GM12892 (cell line): ENCODE measurements around the gene OTOS.

Experiments
- POLR2A ChIP-seq: IDR thresholded peaks from 2 replicates; pipeline ENCODE4 v1.6.1; 2011; ENCODE audit warnings: low read depth, low read length, control low read depth
- POLR2AphosphoS5 ChIP-seq: IDR thresholded peaks from 2 replicates; pipeline ENCODE4 v1.6.1; 2011; ENCODE audit warnings: low read depth, low read length, control low read depth

DNA sequence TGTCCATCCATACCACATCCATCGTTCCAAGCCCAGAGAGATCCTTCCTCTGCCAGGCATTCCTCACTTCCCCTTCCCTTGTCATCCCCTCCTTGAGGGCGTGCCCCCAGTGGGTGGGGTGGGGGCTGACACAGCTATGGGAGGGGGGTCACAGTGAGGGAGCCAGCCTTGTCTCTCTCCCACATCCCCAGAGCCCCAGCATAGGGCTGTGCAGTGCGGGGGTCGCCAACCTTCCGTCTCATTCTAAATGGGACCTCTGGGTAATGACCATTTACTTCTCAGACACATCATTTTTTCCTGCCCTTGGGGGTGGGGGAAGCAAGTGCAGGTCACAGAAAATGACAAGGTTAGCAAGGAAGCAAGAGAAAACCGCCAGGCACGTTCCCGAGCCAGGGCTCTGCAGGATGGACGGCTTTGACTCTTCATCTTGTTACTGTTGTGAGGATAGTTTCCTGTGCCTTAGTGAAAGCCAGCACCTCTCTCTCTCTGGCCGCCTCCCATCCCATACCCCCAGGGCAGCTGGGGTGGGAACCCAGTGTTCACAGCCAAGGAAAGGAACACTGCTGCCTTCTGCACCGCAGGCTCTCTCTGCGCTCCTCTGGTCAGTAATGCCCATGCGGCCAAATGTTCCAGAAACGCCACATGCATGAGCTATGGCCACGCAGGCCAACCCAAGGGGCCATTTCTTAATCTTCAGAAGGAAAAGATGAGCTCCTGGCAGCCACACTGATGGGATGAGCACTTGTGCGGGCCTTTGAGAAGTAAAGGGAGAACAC is 22.7 kb upstream of the OTOS start:
- TF ChIP-seq POLR2AphosphoS5 (no peak), POLR2A (no peak)
